G401.6 (cell line): ENCODE measurements around the gene RBM23.
"Not testable (repeated sequence)": the region's sequence is repeated elsewhere in the genome, so short reads cannot be mapped to it uniquely, and the experiment has no call there.

ENCODE experiments used
- FAIRE-seq: peaks from 2 replicates; lab custom pipeline; 2012; peaks lifted over from hg19 to GRCh38; lab: Jason Lieb, UNC

Gene RBM23

GRCh38 chr14:22915886-22916521, 2.9 kb downstream of the RBM23 start:
- no peak for FAIRE-seq

- not testable (repeated sequence) for FAIRE-seq
Measured at GRCh38 chr14:22914836-22915235, 4.1 kb downstream of the RBM23 start.

GRCh38 chr14:22910916-22911315, 8.0 kb downstream of the RBM23 start:
- no peak for FAIRE-seq

GRCh38 chr14:22908601-22909000, 10.3 kb downstream of the RBM23 start:
- FAIRE-seq = no peak

- peak; percentile 48 for FAIRE-seq
Measured at GRCh38 chr14:22907429-22907828, 11.5 kb downstream of the RBM23 start.

- no peak for FAIRE-seq
Measured at GRCh38 chr14:22906073-22906472, 12.9 kb downstream of the RBM23 start.

- no peak for FAIRE-seq
Measured at GRCh38 chr14:22905627-22906026, 13.3 kb downstream of the RBM23 start.

- no peak for FAIRE-seq
Measured at GRCh38 chr14:22903742-22904087, 15.2 kb downstream of the RBM23 start.

- no peak for FAIRE-seq
Measured at GRCh38 chr14:22901799-22902198, 17.1 kb downstream of the RBM23 start.

- no peak for FAIRE-seq
Measured at GRCh38 chr14:22900081-22900799, 18.7 kb downstream of the RBM23 start.

- FAIRE-seq = no peak
Measured at GRCh38 chr14:22898302-22899090, 20.5 kb downstream of the RBM23 start.

- no peak for FAIRE-seq
Measured at GRCh38 chr14:22897357-22897756, 21.6 kb downstream of the RBM23 start.

- FAIRE-seq = no peak
Measured at GRCh38 chr14:22896760-22897159, 22.2 kb downstream of the RBM23 start.

- no peak for FAIRE-seq
Measured at GRCh38 chr14:22896356-22896755, 22.6 kb downstream of the RBM23 start.

GRCh38 chr14:22895402-22895801, 23.5 kb downstream of the RBM23 start:
- no peak for FAIRE-seq

GRCh38 chr14:22893706-22894105, 25.2 kb downstream of the RBM23 start:
- FAIRE-seq = no peak

GRCh38 chr14:22892488-22892887, 26.5 kb downstream of the RBM23 start:
- FAIRE-seq = no peak

GRCh38 chr14:22890416-22890815, 28.5 kb downstream of the RBM23 start:
- FAIRE-seq = no peak

- no peak for FAIRE-seq
Measured at GRCh38 chr14:22888662-22889061, 30.3 kb downstream of the RBM23 start.

GRCh38 chr14:22887990-22888378, 31.0 kb downstream of the RBM23 start:
- no peak for FAIRE-seq

- FAIRE-seq = no peak
Measured at GRCh38 chr14:22887260-22887989, 31.5 kb downstream of the RBM23 start.

- FAIRE-seq = no peak
Measured at GRCh38 chr14:22886500-22887259, 32.3 kb downstream of the RBM23 start.
